GM23338 (cell line): Measurements from ENCODE around the gene ANKFN1. TPM values are rescaled to one million over a fixed set of nuclear protein-coding genes. Genes with fewer than 3 reads are reported as not detected.

ENCODE experiments used
- ATAC-seq: fragments of 200-7000 bp; cut with Tn5 transposase; 3 replicates; pipeline ENCODE4 v1.9.1; 2020
- DNase-seq: peaks from one replicate; pipeline ENCODE4 v3.0.0-alpha.2; 2015; ENCODE audit warnings: low spot score
- H2AFZ ChIP-seq: fragments of 200-600 bp; sonication (generic); 2 replicates; pipeline ENCODE4 v1.8.0; 2016; ENCODE audit warnings: antibody characterized with exemption, mild to moderate bottlenecking, moderate library complexity
- H3F3A ChIP-seq: fragments of 200-600 bp; sonication (generic); replicated peaks from 2 replicates; pipeline ENCODE4 v1.8.0; 2017; ENCODE audit warnings: antibody characterized with exemption, mixed run types, low read depth
- H3K27ac ChIP-seq: fragments of 200-600 bp; sonication (generic); 2 replicates; pipeline ENCODE4 v1.6.1; 2016; ENCODE audit warnings: low read depth
- H3K27me3 ChIP-seq: fragments of 200-600 bp; sonication (generic); 2 replicates; pipeline ENCODE4 v1.8.0; 2016; ENCODE audit warnings: mild to moderate bottlenecking, mixed run types, moderate library complexity; ENCODE audit not compliant: insufficient read depth
- H3K36me3 ChIP-seq: fragments of 200-600 bp; sonication (generic); 2 replicates; pipeline ENCODE4 v1.8.0; 2016; ENCODE audit warnings: mild to moderate bottlenecking; ENCODE audit not compliant: insufficient read depth
- H3K4me1 ChIP-seq: fragments of 200-600 bp; sonication (generic); 2 replicates; pipeline ENCODE4 v1.8.0; 2016; ENCODE audit warnings: mild to moderate bottlenecking, moderate library complexity; ENCODE audit not compliant: insufficient read depth
- H3K4me2 ChIP-seq: fragments of 200-600 bp; sonication (generic); 2 replicates; pipeline ENCODE4 v1.7.1; 2017; ENCODE audit warnings: mixed run types
- H3K4me3 ChIP-seq: fragments of 200-600 bp; sonication (generic); 2 replicates; pipeline ENCODE4 v1.6.1; 2016; ENCODE audit warnings: mixed run types
- H3K79me2 ChIP-seq: fragments of 200-600 bp; sonication (generic); replicated peaks from 2 replicates; pipeline ENCODE4 v1.8.0; 2017; ENCODE audit warnings: mild to moderate bottlenecking; ENCODE audit not compliant: insufficient read depth
- H3K9me2 ChIP-seq: fragments of 200-600 bp; sonication (generic); 2 replicates; pipeline ENCODE4 v1.8.0; 2017; ENCODE audit not compliant: insufficient read depth
- H4K20me1 ChIP-seq: fragments of 200-600 bp; sonication (generic); replicated peaks from 2 replicates; pipeline ENCODE4 v1.8.0; 2017; ENCODE audit warnings: mild to moderate bottlenecking; ENCODE audit not compliant: insufficient read depth
- H3K27ac Mint-ChIP-seq: 2 replicates; pipeline ENCODE4 v1.8.0; 2020; ENCODE audit warnings: inconsistent platforms, mild to moderate bottlenecking, moderate library complexity, mixed read lengths
- H3K27me3 Mint-ChIP-seq: 3 replicates; pipeline ENCODE4 v1.8.0; 2022; ENCODE audit warnings: low read depth, mild to moderate bottlenecking, moderate library complexity, mixed read lengths, inconsistent platforms; ENCODE audit not compliant: insufficient read depth, poor library complexity
- H3K36me3 Mint-ChIP-seq: 3 replicates; pipeline ENCODE4 v1.8.0; 2021; ENCODE audit warnings: low read depth, mild to moderate bottlenecking, inconsistent platforms, moderate library complexity, mixed read lengths
- H3K4me1 Mint-ChIP-seq: 3 replicates; pipeline ENCODE4 v1.8.0; 2020; ENCODE audit warnings: mild to moderate bottlenecking, inconsistent platforms, mixed read lengths
- H3K4me3 Mint-ChIP-seq: 3 replicates; pipeline ENCODE4 v1.8.0; 2021; ENCODE audit warnings: moderate library complexity, mild to moderate bottlenecking, inconsistent platforms, mixed read lengths
- H3K9me3 Mint-ChIP-seq: 3 replicates; pipeline ENCODE4 v1.8.0; 2020; ENCODE audit warnings: moderate library complexity, mild to moderate bottlenecking, inconsistent platforms, mixed read lengths
- CREB1 ChIP-seq: fragments of 250-450 bp; sonication (Bioruptor Pico); IDR thresholded peaks from 2 replicates; pipeline ENCODE4 v1.5.0; 2020; ENCODE audit warnings: low read depth, mild to moderate bottlenecking, moderate library complexity
- ETS1 ChIP-seq: IDR thresholded peaks from 2 replicates; pipeline ENCODE4 v1.6.1; 2016; ENCODE audit warnings: antibody characterized with exemption
- EZH2 ChIP-seq: fragments of 200-600 bp; sonication (generic); IDR thresholded peaks from one replicate; pipeline ENCODE4 v1.8.0; 2017; ENCODE audit warnings: antibody characterized with exemption, mild to moderate bottlenecking, low read depth; ENCODE audit not compliant: unreplicated experiment
- EZH2phosphoT487 ChIP-seq: fragments of 200-600 bp; sonication (generic); IDR thresholded peaks from one replicate; pipeline ENCODE4 v1.8.1; 2018; ENCODE audit warnings: antibody characterized with exemption; ENCODE audit not compliant: unreplicated experiment
- JUNB ChIP-seq: IDR thresholded peaks from one replicate; pipeline ENCODE4 v1.6.1; 2016; ENCODE audit warnings: antibody characterized with exemption; ENCODE audit not compliant: unreplicated experiment
- NANOG ChIP-seq: IDR thresholded peaks from 2 replicates; pipeline ENCODE4 v1.6.1; 2016; ENCODE audit warnings: antibody characterized with exemption, borderline replicate concordance
- POLR2AphosphoS5 ChIP-seq: IDR thresholded peaks from 2 replicates; pipeline ENCODE4 v1.6.1; 2016; ENCODE audit warnings: antibody characterized with exemption, low read depth
- REST ChIP-seq: IDR thresholded peaks from one replicate; pipeline ENCODE4 v1.6.1; 2018; ENCODE audit warnings: antibody characterized with exemption; ENCODE audit not compliant: unreplicated experiment
- STAT1 ChIP-seq: IDR thresholded peaks from one replicate; pipeline ENCODE4 v1.6.1; 2016; ENCODE audit warnings: antibody characterized with exemption; ENCODE audit not compliant: unreplicated experiment
- ZNF114 ChIP-seq: fragments of 250-450 bp; sonication (Bioruptor Pico); IDR thresholded peaks from 2 replicates; pipeline ENCODE4 v1.5.0; 2020; ENCODE audit warnings: mild to moderate bottlenecking, moderate library complexity
- ZNF331 ChIP-seq: fragments of 250-450 bp; sonication (Bioruptor Pico); IDR thresholded peaks from 2 replicates; pipeline ENCODE4 v1.5.0; 2020; ENCODE audit warnings: low read depth, mild to moderate bottlenecking, moderate library complexity
- polyA plus RNA-seq: library from polyadenylated mRNA; unstranded; fragments of >200 nt; fragmentation: Nextera tagmentation; extraction: Ambion mirVana; gene quantifications from 2 replicates; pipeline ENCODE4 v1.2.1, GENCODE V29; 2016
- total RNA-seq: library from RNA; depleted of rRNA; stranded (reverse); fragments of >200 nt; shearing (Covaris generic); gene quantifications from 2 replicates; pipeline ENCODE4 v1.2.3, GENCODE V29; 2014
- TF ChIP-seq, protein P1 (sequence below), 2 experiments: fragments of 200-600 bp in 1 of 2; sonication (generic) in 1 of 2; conservative IDR thresholded peaks; 2 replicates each; pipeline versions ENCODE4 v1.5.1 to v1.6.1; 2016 to 2017; ENCODE audit warnings: antibody characterized with exemption in 2 of 2, low read depth in 2 of 2, mild to moderate bottlenecking in 2 of 2, moderate library complexity in 1 of 2
- TF ChIP-seq, protein P2 (sequence below): fragments of 250-450 bp; sonication (Bioruptor Pico); IDR thresholded peaks from 2 replicates; pipeline ENCODE4 v1.5.0; 2020; ENCODE audit warnings: mild to moderate bottlenecking, moderate library complexity

The ANKFN1 gene
- total and polyA plus RNA-seq, 2 experiments from 2014 or later, result not detected

GRCh38 chr17:56111706-56112485 lies 41.4 kb upstream of the ANKFN1 start:
- Histone ChIP-seq H3K4me1 (no peaks in the 10 kb centered on the region), H3K9me2 (peaks cover 4% of the 10 kb centered on the region; the same call in 1 of the 2 replicates), H3K27me3 (no peaks in the 10 kb centered on the region), H4K20me1 (no peaks in the 10 kb centered on the region), H3K4me3 (no peak overlapping the region), H3F3A (no peaks in the 10 kb centered on the region), H2AFZ (no peak overlapping the region), H3K36me3 (no peaks in the 10 kb centered on the region), H3K4me2 (no peak overlapping the region), H3K79me2 (no peaks in the 10 kb centered on the region), H3K27ac (no peak overlapping the region)
- Mint-ChIP-seq H3K27me3 (peaks cover 2% of the 10 kb centered on the region), H3K4me3 (no peak overlapping the region), H3K27ac (no peak overlapping the region), H3K4me1 (no peaks in the 10 kb centered on the region; the same call in 2 of the 3 replicates), H3K9me3 (no peaks in the 10 kb centered on the region), H3K36me3 (no peaks in the 10 kb centered on the region)
- no peak for DNase-seq
- no peak for ATAC-seq
- TF ChIP-seq, protein P1, sequence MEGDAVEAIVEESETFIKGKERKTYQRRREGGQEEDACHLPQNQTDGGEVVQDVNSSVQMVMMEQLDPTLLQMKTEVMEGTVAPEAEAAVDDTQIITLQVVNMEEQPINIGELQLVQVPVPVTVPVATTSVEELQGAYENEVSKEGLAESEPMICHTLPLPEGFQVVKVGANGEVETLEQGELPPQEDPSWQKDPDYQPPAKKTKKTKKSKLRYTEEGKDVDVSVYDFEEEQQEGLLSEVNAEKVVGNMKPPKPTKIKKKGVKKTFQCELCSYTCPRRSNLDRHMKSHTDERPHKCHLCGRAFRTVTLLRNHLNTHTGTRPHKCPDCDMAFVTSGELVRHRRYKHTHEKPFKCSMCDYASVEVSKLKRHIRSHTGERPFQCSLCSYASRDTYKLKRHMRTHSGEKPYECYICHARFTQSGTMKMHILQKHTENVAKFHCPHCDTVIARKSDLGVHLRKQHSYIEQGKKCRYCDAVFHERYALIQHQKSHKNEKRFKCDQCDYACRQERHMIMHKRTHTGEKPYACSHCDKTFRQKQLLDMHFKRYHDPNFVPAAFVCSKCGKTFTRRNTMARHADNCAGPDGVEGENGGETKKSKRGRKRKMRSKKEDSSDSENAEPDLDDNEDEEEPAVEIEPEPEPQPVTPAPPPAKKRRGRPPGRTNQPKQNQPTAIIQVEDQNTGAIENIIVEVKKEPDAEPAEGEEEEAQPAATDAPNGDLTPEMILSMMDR (conservative IDR thresholded peaks at IDR 0.05; ENCODE audit: low read depth in 2 of 2), result no peak
- no peak for TF ChIP-seq NANOG
- no peak for TF ChIP-seq ZNF114 (CRISPR knock-in tag)
- no peak for TF ChIP-seq JUNB
- TF ChIP-seq, protein P2, sequence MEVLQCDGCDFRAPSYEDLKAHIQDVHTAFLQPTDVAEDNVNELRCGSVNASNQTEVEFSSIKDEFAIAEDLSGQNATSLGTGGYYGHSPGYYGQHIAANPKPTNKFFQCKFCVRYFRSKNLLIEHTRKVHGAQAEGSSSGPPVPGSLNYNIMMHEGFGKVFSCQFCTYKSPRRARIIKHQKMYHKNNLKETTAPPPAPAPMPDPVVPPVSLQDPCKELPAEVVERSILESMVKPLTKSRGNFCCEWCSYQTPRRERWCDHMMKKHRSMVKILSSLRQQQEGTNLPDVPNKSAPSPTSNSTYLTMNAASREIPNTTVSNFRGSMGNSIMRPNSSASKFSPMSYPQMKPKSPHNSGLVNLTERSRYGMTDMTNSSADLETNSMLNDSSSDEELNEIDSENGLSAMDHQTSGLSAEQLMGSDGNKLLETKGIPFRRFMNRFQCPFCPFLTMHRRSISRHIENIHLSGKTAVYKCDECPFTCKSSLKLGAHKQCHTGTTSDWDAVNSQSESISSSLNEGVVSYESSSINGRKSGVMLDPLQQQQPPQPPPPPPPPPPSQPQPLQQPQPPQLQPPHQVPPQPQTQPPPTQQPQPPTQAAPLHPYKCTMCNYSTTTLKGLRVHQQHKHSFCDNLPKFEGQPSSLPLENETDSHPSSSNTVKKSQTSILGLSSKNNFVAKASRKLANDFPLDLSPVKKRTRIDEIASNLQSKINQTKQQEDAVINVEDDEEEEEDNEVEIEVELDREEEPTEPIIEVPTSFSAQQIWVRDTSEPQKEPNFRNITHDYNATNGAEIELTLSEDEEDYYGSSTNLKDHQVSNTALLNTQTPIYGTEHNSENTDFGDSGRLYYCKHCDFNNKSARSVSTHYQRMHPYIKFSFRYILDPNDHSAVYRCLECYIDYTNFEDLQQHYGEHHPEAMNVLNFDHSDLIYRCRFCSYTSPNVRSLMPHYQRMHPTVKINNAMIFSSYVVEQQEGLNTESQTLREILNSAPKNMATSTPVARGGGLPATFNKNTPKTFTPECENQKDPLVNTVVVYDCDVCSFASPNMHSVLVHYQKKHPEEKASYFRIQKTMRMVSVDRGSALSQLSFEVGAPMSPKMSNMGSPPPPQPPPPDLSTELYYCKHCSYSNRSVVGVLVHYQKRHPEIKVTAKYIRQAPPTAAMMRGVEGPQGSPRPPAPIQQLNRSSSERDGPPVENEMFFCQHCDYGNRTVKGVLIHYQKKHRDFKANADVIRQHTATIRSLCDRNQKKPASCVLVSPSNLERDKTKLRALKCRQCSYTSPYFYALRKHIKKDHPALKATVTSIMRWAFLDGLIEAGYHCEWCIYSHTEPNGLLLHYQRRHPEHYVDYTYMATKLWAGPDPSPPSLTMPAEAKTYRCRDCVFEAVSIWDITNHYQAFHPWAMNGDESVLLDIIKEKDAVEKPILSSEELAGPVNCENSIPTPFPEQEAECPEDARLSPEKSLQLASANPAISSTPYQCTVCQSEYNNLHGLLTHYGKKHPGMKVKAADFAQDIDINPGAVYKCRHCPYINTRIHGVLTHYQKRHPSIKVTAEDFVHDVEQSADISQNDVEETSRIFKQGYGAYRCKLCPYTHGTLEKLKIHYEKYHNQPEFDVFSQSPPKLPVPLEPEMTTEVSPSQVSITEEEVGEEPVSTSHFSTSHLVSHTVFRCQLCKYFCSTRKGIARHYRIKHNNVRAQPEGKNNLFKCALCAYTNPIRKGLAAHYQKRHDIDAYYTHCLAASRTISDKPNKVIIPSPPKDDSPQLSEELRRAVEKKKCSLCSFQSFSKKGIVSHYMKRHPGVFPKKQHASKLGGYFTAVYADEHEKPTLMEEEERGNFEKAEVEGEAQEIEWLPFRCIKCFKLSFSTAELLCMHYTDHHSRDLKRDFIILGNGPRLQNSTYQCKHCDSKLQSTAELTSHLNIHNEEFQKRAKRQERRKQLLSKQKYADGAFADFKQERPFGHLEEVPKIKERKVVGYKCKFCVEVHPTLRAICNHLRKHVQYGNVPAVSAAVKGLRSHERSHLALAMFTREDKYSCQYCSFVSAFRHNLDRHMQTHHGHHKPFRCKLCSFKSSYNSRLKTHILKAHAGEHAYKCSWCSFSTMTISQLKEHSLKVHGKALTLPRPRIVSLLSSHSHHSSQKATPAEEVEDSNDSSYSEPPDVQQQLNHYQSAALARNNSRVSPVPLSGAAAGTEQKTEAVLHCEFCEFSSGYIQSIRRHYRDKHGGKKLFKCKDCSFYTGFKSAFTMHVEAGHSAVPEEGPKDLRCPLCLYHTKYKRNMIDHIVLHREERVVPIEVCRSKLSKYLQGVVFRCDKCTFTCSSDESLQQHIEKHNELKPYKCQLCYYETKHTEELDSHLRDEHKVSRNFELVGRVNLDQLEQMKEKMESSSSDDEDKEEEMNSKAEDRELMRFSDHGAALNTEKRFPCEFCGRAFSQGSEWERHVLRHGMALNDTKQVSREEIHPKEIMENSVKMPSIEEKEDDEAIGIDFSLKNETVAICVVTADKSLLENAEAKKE (CRISPR knock-in tag), result no peak
- no peak for TF ChIP-seq EZH2
- no peak for TF ChIP-seq ZNF331 (CRISPR knock-in tag)
- no peak for TF ChIP-seq CREB1 (CRISPR knock-in tag)
- no peak for TF ChIP-seq POLR2AphosphoS5
- TF ChIP-seq STAT1, result no peak
- TF ChIP-seq REST, result no peak
- no peak for TF ChIP-seq EZH2phosphoT487
- no peak for TF ChIP-seq ETS1
